Hepatic stellate cell (primary cell): ENCODE measurements around the gene HIVEP3.

Experiments
- DNase-seq: peaks from one replicate; pipeline ENCODE4 v3.0.0; 2011; ENCODE audit warnings: low spot score

The HIVEP3 gene

GRCh38 chr1:41461790-41462679, 456.7 kb downstream of the HIVEP3 start:
- DNase-seq, result no peak

GRCh38 chr1:41456847-41457540, 461.7 kb downstream of the HIVEP3 start:
- DNase-seq, result no peak
